Ovary (tissue), 3 donors: ENCODE data around the gene PCDHA9.

Experiments
- EP300 ChIP-seq: sonication (generic); formaldehyde crosslinking; IDR thresholded peaks from one replicate; pipeline ENCODE4 v1.6.1; 2017; ENCODE audit warnings: antibody characterized with exemption
- POLR2A ChIP-seq: fragments of 450-650 bp; IDR thresholded peaks from one replicate; pipeline ENCODE4 v1.6.1; 2017; ENCODE audit warnings: antibody characterized with exemption, mild to moderate bottlenecking, moderate library complexity
- TF ChIP-seq, protein P1 (sequence below), 3 donors: fragments of 450-650 bp in 2 of 3; fragments of 200-600 bp in 1 of 3; IDR thresholded peaks; one replicate each; pipeline versions ENCODE4 v1.5.1 to v1.8.0; 2016 to 2022; ENCODE audit warnings: antibody characterized with exemption in 3 of 3, mild to moderate bottlenecking in 1 of 3
- donor health status: DM: no; HTN: no; CAD: no.

GRCh38 chr5:140802781-140803271, 45.4 kb upstream of the PCDHA9 start:
- TF ChIP-seq POLR2A, result no peak
- TF ChIP-seq, protein P1, sequence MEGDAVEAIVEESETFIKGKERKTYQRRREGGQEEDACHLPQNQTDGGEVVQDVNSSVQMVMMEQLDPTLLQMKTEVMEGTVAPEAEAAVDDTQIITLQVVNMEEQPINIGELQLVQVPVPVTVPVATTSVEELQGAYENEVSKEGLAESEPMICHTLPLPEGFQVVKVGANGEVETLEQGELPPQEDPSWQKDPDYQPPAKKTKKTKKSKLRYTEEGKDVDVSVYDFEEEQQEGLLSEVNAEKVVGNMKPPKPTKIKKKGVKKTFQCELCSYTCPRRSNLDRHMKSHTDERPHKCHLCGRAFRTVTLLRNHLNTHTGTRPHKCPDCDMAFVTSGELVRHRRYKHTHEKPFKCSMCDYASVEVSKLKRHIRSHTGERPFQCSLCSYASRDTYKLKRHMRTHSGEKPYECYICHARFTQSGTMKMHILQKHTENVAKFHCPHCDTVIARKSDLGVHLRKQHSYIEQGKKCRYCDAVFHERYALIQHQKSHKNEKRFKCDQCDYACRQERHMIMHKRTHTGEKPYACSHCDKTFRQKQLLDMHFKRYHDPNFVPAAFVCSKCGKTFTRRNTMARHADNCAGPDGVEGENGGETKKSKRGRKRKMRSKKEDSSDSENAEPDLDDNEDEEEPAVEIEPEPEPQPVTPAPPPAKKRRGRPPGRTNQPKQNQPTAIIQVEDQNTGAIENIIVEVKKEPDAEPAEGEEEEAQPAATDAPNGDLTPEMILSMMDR (IDR thresholded peaks at IDR 0.05), result no peak
- no peak for TF ChIP-seq EP300
